Measurements from ENCODE around the gene FOXC1.

DNA sequence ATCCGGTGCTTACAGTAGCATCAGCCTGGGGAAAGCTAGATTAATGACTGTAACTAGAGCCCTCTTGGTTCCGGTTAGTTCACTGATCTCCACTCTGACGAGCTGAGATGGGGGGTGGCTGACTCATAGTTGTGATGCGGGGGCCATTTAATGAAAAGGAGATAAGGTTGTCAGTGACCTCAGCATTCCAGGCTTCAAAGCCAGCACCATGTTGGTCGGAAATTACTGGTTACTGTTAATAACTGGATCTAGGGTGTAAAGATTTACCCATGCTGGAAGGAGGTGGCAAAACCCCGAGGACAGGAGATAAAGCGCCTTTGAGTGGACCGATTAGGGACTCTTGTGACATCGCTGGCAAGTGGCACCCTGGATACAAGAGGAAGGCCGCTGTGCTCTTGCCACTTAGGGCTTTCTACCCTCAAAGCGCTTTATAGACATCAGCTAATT, 21.1 kb downstream of the FOXC1 start:
- TF ChIP-seq POLR2AphosphoS5 (IDR thresholded peaks at IDR 0.05; ENCODE audit: low read depth, low read length): no peak
- no peak for TF ChIP-seq ELF1 (IDR thresholded peaks at IDR 0.05)
- TF ChIP-seq FOXJ3 (CRISPR knock-in tag; IDR thresholded peaks at IDR 0.05): no peak
- TF ChIP-seq TEAD4 (IDR thresholded peaks at IDR 0.05; ENCODE audit: borderline replicate concordance, insufficient read depth): no peak
- TF ChIP-seq, protein P1, sequence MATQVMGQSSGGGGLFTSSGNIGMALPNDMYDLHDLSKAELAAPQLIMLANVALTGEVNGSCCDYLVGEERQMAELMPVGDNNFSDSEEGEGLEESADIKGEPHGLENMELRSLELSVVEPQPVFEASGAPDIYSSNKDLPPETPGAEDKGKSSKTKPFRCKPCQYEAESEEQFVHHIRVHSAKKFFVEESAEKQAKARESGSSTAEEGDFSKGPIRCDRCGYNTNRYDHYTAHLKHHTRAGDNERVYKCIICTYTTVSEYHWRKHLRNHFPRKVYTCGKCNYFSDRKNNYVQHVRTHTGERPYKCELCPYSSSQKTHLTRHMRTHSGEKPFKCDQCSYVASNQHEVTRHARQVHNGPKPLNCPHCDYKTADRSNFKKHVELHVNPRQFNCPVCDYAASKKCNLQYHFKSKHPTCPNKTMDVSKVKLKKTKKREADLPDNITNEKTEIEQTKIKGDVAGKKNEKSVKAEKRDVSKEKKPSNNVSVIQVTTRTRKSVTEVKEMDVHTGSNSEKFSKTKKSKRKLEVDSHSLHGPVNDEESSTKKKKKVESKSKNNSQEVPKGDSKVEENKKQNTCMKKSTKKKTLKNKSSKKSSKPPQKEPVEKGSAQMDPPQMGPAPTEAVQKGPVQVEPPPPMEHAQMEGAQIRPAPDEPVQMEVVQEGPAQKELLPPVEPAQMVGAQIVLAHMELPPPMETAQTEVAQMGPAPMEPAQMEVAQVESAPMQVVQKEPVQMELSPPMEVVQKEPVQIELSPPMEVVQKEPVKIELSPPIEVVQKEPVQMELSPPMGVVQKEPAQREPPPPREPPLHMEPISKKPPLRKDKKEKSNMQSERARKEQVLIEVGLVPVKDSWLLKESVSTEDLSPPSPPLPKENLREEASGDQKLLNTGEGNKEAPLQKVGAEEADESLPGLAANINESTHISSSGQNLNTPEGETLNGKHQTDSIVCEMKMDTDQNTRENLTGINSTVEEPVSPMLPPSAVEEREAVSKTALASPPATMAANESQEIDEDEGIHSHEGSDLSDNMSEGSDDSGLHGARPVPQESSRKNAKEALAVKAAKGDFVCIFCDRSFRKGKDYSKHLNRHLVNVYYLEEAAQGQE (IDR thresholded peaks at IDR 0.05; ENCODE audit: low read depth, low read length): no peak
- peak; percentile 30; the same call in 1 of the 2 replicates for TF ChIP-seq FOSL2 (IDR thresholded peaks at IDR 0.05; ENCODE audit: borderline replicate concordance, low read depth)
- TF ChIP-seq TAF1 (IDR thresholded peaks at IDR 0.05; ENCODE audit: borderline replicate concordance, low read depth, low read length): no peak
- TF ChIP-seq, protein P2, sequence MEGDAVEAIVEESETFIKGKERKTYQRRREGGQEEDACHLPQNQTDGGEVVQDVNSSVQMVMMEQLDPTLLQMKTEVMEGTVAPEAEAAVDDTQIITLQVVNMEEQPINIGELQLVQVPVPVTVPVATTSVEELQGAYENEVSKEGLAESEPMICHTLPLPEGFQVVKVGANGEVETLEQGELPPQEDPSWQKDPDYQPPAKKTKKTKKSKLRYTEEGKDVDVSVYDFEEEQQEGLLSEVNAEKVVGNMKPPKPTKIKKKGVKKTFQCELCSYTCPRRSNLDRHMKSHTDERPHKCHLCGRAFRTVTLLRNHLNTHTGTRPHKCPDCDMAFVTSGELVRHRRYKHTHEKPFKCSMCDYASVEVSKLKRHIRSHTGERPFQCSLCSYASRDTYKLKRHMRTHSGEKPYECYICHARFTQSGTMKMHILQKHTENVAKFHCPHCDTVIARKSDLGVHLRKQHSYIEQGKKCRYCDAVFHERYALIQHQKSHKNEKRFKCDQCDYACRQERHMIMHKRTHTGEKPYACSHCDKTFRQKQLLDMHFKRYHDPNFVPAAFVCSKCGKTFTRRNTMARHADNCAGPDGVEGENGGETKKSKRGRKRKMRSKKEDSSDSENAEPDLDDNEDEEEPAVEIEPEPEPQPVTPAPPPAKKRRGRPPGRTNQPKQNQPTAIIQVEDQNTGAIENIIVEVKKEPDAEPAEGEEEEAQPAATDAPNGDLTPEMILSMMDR (IDR thresholded peaks at IDR 0.05): no peak
- peak; percentile 54 for TF ChIP-seq JUND (IDR thresholded peaks at IDR 0.05)
- TF ChIP-seq SMC3 (IDR thresholded peaks at IDR 0.05; ENCODE audit: low read depth, low read length): no peak
- no peak for TF ChIP-seq RAD21 (IDR thresholded peaks at IDR 0.05; ENCODE audit: low read length)
- no peak for TF ChIP-seq RFX5 (IDR thresholded peaks at IDR 0.05; ENCODE audit: low read length)
- TF ChIP-seq, protein P3, sequence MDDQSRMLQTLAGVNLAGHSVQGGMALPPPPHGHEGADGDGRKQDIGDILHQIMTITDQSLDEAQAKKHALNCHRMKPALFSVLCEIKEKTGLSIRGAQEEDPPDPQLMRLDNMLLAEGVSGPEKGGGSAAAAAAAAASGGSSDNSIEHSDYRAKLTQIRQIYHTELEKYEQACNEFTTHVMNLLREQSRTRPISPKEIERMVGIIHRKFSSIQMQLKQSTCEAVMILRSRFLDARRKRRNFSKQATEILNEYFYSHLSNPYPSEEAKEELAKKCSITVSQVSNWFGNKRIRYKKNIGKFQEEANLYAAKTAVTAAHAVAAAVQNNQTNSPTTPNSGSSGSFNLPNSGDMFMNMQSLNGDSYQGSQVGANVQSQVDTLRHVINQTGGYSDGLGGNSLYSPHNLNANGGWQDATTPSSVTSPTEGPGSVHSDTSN (IDR thresholded peaks at IDR 0.05): peak; percentile 56
- TF ChIP-seq, protein P4, sequence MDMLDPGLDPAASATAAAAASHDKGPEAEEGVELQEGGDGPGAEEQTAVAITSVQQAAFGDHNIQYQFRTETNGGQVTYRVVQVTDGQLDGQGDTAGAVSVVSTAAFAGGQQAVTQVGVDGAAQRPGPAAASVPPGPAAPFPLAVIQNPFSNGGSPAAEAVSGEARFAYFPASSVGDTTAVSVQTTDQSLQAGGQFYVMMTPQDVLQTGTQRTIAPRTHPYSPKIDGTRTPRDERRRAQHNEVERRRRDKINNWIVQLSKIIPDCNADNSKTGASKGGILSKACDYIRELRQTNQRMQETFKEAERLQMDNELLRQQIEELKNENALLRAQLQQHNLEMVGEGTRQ (IDR thresholded peaks at IDR 0.05; ENCODE audit: borderline replicate concordance, low read depth, low read length): no peak

All from SK-N-SH (cell line).